Hepatocyte (in vitro differentiated cells): ENCODE measurements around the gene IL10. TPM values are rescaled to one million over a fixed set of nuclear protein-coding genes. Genes with fewer than 3 reads are reported as not detected.

ENCODE experiments used
- DNase-seq: peaks from one replicate; pipeline ENCODE4 v3.0.0-alpha.2; 2016; ENCODE audit warnings: low spot score
- H2AFZ ChIP-seq: fragments of 200-600 bp; sonication (generic); 2 replicates; pipeline ENCODE4 v1.6.0; 2016; ENCODE audit warnings: antibody characterized with exemption, mild to moderate bottlenecking
- H3K27ac ChIP-seq: fragments of 200-600 bp; sonication (generic); 2 replicates; pipeline ENCODE4 v1.5.1; 2016; ENCODE audit warnings: mild to moderate bottlenecking
- H3K27me3 ChIP-seq: fragments of 200-600 bp; sonication (generic); 2 replicates; pipeline ENCODE4 v1.6.1; 2016
- H3K36me3 ChIP-seq: fragments of 200-600 bp; sonication (generic); replicated peaks from 2 replicates; pipeline ENCODE4 v1.5.1; 2016; ENCODE audit warnings: low read depth; ENCODE audit not compliant: insufficient read depth
- H3K4me1 ChIP-seq: fragments of 200-600 bp; sonication (generic); 2 replicates; pipeline ENCODE4 v1.5.1; 2016; ENCODE audit warnings: mild to moderate bottlenecking, moderate library complexity; ENCODE audit not compliant: insufficient read depth
- H3K4me2 ChIP-seq: fragments of 200-600 bp; sonication (generic); 2 replicates; pipeline ENCODE4 v1.6.0; 2016
- H3K4me3 ChIP-seq: fragments of 200-600 bp; sonication (generic); 2 replicates; pipeline ENCODE4 v1.5.1; 2016; ENCODE audit warnings: mild to moderate bottlenecking
- H3K79me2 ChIP-seq: fragments of 200-600 bp; sonication (generic); 2 replicates; pipeline ENCODE4 v1.6.0; 2017; ENCODE audit warnings: mild to moderate bottlenecking
- H3K9me2 ChIP-seq: fragments of 200-600 bp; sonication (generic); replicated peaks from 2 replicates; pipeline ENCODE4 v1.6.0; 2017; ENCODE audit warnings: mild to moderate bottlenecking; ENCODE audit not compliant: insufficient read depth
- H3K9me3 ChIP-seq: fragments of 200-600 bp; sonication (generic); 2 replicates; pipeline ENCODE4 v1.5.1; 2016; ENCODE audit warnings: low read depth, mild to moderate bottlenecking
- H4K20me1 ChIP-seq: fragments of 200-600 bp; sonication (generic); 2 replicates; pipeline ENCODE4 v1.6.0; 2016; ENCODE audit warnings: mild to moderate bottlenecking; ENCODE audit not compliant: insufficient read depth, poor library complexity, severe bottlenecking
- EZH2 ChIP-seq: fragments of 200-600 bp; sonication (generic); IDR thresholded peaks from 2 replicates; pipeline ENCODE4 v1.6.1; 2016; ENCODE audit warnings: antibody characterized with exemption, mild to moderate bottlenecking, borderline replicate concordance
- EZH2phosphoT487 ChIP-seq: fragments of 200-600 bp; sonication (generic); IDR thresholded peaks from one replicate; pipeline ENCODE4 v1.6.1; 2018; ENCODE audit warnings: antibody characterized with exemption, mild to moderate bottlenecking, low read depth, moderate library complexity; ENCODE audit not compliant: unreplicated experiment, severe bottlenecking
- WGBS: methylation state at CpG from one replicate; pipeline ENCODE4 v1.1.6; 2016; ENCODE audit warnings: low lambda C conversion rate; ENCODE audit errors: missing lambda C conversion rate; 5-methylcytosine and 5-hydroxymethylcytosine counted together
- polyA plus RNA-seq: library from polyadenylated mRNA; unstranded; fragments of >200 nt; fragmentation: Nextera tagmentation; extraction: Ambion mirVana; gene quantifications from 2 replicates; pipeline ENCODE4 v1.2.1, GENCODE V29; 2016
- total RNA-seq: library from RNA; depleted of rRNA; stranded (reverse); fragments of >200 nt; gene quantifications from 2 replicates; pipeline ENCODE4 v1.2.3, GENCODE V29; 2014
- TF ChIP-seq, protein P1 (sequence below): fragments of 200-600 bp; sonication (generic); IDR thresholded peaks from 2 replicates; pipeline ENCODE4 v1.5.1; 2016; ENCODE audit warnings: antibody characterized with exemption, mild to moderate bottlenecking; ENCODE audit not compliant: poor library complexity

IL10 gene
- total and polyA plus RNA-seq, 2 experiments from 2014 or later = 0.50 TPM; not detected in 1

- no peak overlapping the region for H3K27ac ChIP-seq
- H4K20me1 ChIP-seq = peaks cover under 1% of the 10 kb centered on the region
- H3K4me1 ChIP-seq = no peaks in the 10 kb centered on the region
- 74% methylated on average over 9 of the region's 9 CpGs for WGBS
- H3K27me3 ChIP-seq = no peaks in the 10 kb centered on the region
- TF ChIP-seq, protein P1, sequence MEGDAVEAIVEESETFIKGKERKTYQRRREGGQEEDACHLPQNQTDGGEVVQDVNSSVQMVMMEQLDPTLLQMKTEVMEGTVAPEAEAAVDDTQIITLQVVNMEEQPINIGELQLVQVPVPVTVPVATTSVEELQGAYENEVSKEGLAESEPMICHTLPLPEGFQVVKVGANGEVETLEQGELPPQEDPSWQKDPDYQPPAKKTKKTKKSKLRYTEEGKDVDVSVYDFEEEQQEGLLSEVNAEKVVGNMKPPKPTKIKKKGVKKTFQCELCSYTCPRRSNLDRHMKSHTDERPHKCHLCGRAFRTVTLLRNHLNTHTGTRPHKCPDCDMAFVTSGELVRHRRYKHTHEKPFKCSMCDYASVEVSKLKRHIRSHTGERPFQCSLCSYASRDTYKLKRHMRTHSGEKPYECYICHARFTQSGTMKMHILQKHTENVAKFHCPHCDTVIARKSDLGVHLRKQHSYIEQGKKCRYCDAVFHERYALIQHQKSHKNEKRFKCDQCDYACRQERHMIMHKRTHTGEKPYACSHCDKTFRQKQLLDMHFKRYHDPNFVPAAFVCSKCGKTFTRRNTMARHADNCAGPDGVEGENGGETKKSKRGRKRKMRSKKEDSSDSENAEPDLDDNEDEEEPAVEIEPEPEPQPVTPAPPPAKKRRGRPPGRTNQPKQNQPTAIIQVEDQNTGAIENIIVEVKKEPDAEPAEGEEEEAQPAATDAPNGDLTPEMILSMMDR = peak; percentile 58
- TF ChIP-seq EZH2 = no peak
- TF ChIP-seq EZH2phosphoT487 = no peak
- H3K4me2 ChIP-seq = no peak overlapping the region
- H3K4me3 ChIP-seq = no peak overlapping the region
- no peak overlapping the region for H2AFZ ChIP-seq
- H3K36me3 ChIP-seq = no peaks in the 10 kb centered on the region
- DNase-seq = peak; percentile 66
- no peaks in the 10 kb centered on the region for H3K9me2 ChIP-seq
- H3K9me3 ChIP-seq = no peaks in the 10 kb centered on the region
- H3K79me2 ChIP-seq = no peaks in the 10 kb centered on the region
Observed at GRCh38 chr1:206734499-206735142, 37.7 kb downstream of the IL10 start.

DNA sequence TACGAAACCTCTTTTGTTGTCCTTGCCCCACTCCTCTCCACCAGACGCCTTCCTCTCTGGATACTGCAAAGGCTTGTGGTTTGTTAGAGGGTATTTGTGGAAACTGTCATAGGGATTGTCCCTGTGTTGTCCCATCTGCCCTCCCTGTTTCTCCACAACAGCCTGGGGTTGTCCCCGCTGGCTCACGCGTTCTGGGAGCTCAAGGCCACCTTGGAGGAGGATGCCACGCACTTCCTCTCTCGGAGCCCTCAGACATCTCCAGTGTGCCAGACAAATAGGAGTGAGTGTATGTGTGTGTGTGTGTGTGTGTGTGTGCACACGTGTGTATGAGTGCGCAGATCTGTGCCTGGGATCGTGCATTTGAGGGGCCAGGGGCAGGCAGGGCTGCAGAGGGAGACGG lies 39.3 kb downstream of the IL10 start:
- H3K27ac ChIP-seq = no peak overlapping the region
- no peaks in the 10 kb centered on the region for H3K27me3 ChIP-seq
- no peak overlapping the region for H3K4me3 ChIP-seq
- no peaks in the 10 kb centered on the region for H3K36me3 ChIP-seq
- H3K9me3 ChIP-seq = no peaks in the 10 kb centered on the region
- WGBS = 98% methylated on average over 11 of the region's 11 CpGs
- no peaks in the 10 kb centered on the region for H3K9me2 ChIP-seq
- H4K20me1 ChIP-seq = peaks cover 17% of the 10 kb centered on the region
- H2AFZ ChIP-seq = no peak overlapping the region
- no peak overlapping the region for H3K4me2 ChIP-seq
- H3K79me2 ChIP-seq = peaks cover 10% of the 10 kb centered on the region
- TF ChIP-seq EZH2phosphoT487 (no peak), EZH2 (no peak)
- TF ChIP-seq, protein P1 = no peak
- DNase-seq = no peak
- no peaks in the 10 kb centered on the region for H3K4me1 ChIP-seq

- no peaks in the 10 kb centered on the region for H3K9me3 ChIP-seq
- H3K27me3 ChIP-seq = no peaks in the 10 kb centered on the region
- no peak for DNase-seq
- peaks cover 21% of the 10 kb centered on the region for H4K20me1 ChIP-seq
- H3K4me3 ChIP-seq = no peak overlapping the region
- no peak overlapping the region for H2AFZ ChIP-seq
- H3K4me1 ChIP-seq = no peaks in the 10 kb centered on the region
- no peak overlapping the region for H3K27ac ChIP-seq
- no peaks in the 10 kb centered on the region for H3K9me2 ChIP-seq
- no peak overlapping the region for H3K4me2 ChIP-seq
- TF ChIP-seq, protein P1 = no peak
- TF ChIP-seq EZH2 = no peak
- TF ChIP-seq EZH2phosphoT487 = no peak
- H3K36me3 ChIP-seq = no peaks in the 10 kb centered on the region
- WGBS = 94% methylated on average over 11 of the region's 11 CpGs
- peaks cover 15% of the 10 kb centered on the region for H3K79me2 ChIP-seq
Observed at GRCh38 chr1:206732508-206732907, 39.8 kb downstream of the IL10 start.
